Measurements from ENCODE around the gene SNX1. TPM values are rescaled to one million over a fixed set of nuclear protein-coding genes. Genes with fewer than 3 reads are reported as not detected.
"Not testable (repeated sequence)": the region's sequence is repeated elsewhere in the genome, so short reads cannot be mapped to it uniquely, and the experiment has no call there.

SNX1 gene
- total RNA-seq, 2 experiments from 2014 or later, result 92.2 to 108 TPM

DNA sequence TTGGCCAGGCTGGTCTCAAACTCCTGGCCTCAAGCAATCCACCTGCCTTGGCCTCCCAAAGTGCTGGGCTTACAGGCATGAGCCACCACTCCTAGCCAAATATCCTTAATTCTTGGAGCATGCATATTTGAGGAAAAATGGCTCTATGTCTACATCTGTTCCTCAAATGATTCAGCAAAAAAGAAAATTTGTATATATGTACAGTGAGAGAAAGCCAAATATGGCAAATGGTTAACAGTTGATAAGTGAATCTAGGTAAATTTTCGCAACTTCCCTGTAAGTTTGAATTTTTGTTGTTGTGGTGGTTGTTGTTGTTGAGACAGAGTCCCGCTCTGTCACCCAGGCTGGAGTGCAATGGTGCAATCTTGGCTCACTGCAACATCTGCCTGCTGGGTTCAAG lies 36.7 kb upstream of the SNX1 start:
- H3K4me3 Mint-ChIP-seq; H3K27ac Mint-ChIP-seq; ATAC-seq; DNase-seq; POLR2A ChIA-PET; intact Hi-C loops (cut with DNase I, micrococcal nuclease); H3K4me1 Mint-ChIP-seq; CTCF ChIA-PET; H3K36me3 Mint-ChIP-seq (ENCODE audit: low read depth); H3K9me3 Mint-ChIP-seq (ENCODE audit: low read depth); H3K27me3 Mint-ChIP-seq: not testable (repeated sequence)

DNA sequence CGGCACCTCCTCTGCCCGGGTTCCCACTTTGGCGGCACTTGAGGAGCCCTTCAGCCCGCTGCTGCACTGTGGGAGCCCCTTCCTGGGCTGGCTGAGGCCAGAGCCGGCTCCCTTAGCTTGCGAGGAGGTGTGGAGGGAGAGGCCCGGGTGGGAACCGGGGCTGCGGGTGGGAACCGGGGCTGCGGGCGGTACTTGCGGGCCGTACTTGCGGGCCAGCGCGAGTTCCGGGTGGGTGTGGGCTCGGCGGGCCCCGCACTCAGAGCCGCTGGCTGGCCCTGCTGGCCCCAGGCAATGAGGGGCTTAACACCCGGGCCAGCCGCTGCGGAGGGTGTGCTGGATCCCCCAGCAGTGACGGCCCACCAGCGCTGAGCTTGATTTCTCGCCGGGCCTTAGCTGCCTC lies 35.1 kb upstream of the SNX1 start:
- no peaks in the 10 kb centered on the region for H3K27me3 Mint-ChIP-seq

DNA sequence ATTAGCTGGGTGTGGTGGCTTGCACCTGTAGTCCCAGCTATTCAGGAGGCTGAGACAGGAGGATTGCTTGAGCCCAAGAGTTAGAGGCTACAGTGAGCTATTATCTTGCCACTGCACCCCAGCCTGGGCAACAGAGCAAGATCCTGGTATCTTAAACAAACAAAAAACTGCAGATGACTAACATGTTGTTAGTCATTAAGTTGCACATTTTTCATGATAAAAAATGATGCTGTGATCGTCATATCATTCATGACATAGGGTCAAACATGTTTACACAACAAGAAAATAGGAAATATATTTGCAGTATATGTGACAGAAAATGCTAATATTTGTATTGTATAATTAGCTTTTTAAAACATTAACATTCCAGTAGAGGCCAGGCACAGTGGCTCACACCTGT lies 29.3 kb upstream of the SNX1 start:
- intact Hi-C loops (cut with DNase I, micrococcal nuclease), result loop anchor here (2.0 to 10.0 kb wide), 6 partner anchors 174 to 778 kb away; no protein-coding TSS in a partner anchor
- no peaks in the 10 kb centered on the region for H3K9me3 Mint-ChIP-seq (ENCODE audit: low read depth)
- no peak overlapping the region for H3K4me3 Mint-ChIP-seq
- H3K27ac Mint-ChIP-seq, result no peak overlapping the region
- no peaks in the 10 kb centered on the region for H3K36me3 Mint-ChIP-seq (ENCODE audit: low read depth)
- H3K27me3 Mint-ChIP-seq, result no peaks in the 10 kb centered on the region
- H3K4me1 Mint-ChIP-seq, result peaks cover 6% of the 10 kb centered on the region
- CTCF ChIA-PET, result interaction anchor here (0.6 to 8.2 kb wide), 16 partner anchors 12 to 777 kb away, joined by 3 to 129 read pairs (median 5); partner anchors contain the start of genes CIAO2A and DAPK2
- no peak for ATAC-seq
- POLR2A ChIA-PET, result interaction anchor here (0.6 to 0.7 kb wide), 2 partner anchors 81 to 463 kb away, joined by 3 to 5 read pairs; no protein-coding TSS in a partner anchor
- no peak for DNase-seq

More for the DNA sequence above, 35.1 kb upstream of the SNX1 start:
- DNase-seq, result no peak
- no peak overlapping the region for H3K4me3 Mint-ChIP-seq
- no peaks in the 10 kb centered on the region for H3K4me1 Mint-ChIP-seq
- no peaks in the 10 kb centered on the region for H3K9me3 Mint-ChIP-seq (ENCODE audit: low read depth)
- CTCF ChIA-PET, result interaction anchor here (0.6 kb wide), 2 partner anchors 105 to 291 kb away, joined by 3 read pairs; no protein-coding TSS in a partner anchor
- H3K27ac Mint-ChIP-seq, result no peak overlapping the region
- POLR2A ChIA-PET, result no interaction called here
- intact Hi-C loops (cut with DNase I, micrococcal nuclease), result loop anchor here in 1 of 2 experiments (10.0 kb wide), 1 partner anchor 596 kb away; no protein-coding TSS in a partner anchor
- no peaks in the 10 kb centered on the region for H3K36me3 Mint-ChIP-seq (ENCODE audit: low read depth)
- no peak for ATAC-seq

DNA sequence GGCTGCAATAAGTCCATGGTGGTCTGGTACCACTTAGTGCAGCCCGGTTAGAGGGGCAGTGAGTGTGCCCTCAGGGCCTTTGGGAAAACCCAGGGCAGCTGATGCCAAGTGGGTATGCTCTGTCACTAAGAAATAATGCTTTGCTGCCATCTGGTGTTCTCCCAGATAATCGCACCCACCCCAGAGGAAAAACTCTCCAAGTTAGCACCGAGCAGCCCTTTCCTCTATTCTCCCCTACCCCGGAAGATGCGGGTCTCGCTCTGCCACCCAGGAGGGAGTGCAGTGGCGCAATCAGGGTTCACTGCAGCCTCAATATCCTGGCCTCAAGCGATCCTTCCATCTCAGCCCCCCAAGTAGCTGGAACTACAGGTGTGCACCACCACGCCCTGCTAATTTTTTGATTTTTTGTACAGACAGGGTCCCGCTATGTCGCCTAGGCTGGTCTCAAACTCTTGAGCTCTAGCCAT lies 28.2 kb upstream of the SNX1 start:
- peaks cover 6% of the 10 kb centered on the region for H3K4me1 Mint-ChIP-seq
- ChIA-PET CTCF (interaction anchor here (0.6 to 8.2 kb wide), 38 partner anchors 11 to 778 kb away, joined by 3 to 129 read pairs (median 4); partner anchors contain the start of genes CIAO2A and DAPK2), POLR2A (no interaction called here)
- H3K9me3 Mint-ChIP-seq (ENCODE audit: low read depth), result no peaks in the 10 kb centered on the region
- ATAC-seq, result peak; percentile 86
- H3K27me3 Mint-ChIP-seq, result no peaks in the 10 kb centered on the region
- no peak overlapping the region for H3K4me3 Mint-ChIP-seq
- H3K36me3 Mint-ChIP-seq (ENCODE audit: low read depth), result peaks cover 7% of the 10 kb centered on the region
- intact Hi-C loops (cut with DNase I, micrococcal nuclease), result loop anchor here (1.0 to 10.0 kb wide), 9 partner anchors 175 to 779 kb away; no protein-coding TSS in a partner anchor
- DNase-seq, result peak; percentile 78
- no peak overlapping the region for H3K27ac Mint-ChIP-seq

DNA sequence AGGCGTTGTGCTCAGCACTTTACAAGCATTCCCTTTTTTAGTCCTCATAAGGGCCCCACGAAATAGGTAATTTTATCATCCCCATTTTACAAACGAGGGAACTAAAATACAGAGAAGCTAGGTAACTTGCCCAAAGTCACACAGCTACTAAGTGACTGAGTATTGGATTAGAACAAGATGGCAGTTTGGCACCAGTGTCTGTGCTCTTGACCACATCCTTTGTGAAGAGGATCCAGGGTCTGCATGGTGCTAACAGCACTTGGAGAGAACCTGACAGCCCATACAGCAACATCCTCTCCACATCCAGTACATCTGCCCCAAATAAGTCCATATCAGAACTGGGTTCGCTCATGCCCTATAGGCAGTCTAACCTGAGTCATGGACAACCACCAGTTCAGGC lies 27.6 kb upstream of the SNX1 start:
- peaks cover 6% of the 10 kb centered on the region for H3K4me1 Mint-ChIP-seq
- ATAC-seq (no peak), DNase-seq (no peak)
- no peaks in the 10 kb centered on the region for H3K9me3 Mint-ChIP-seq (ENCODE audit: low read depth)
- H3K4me3 Mint-ChIP-seq, result no peak overlapping the region
- H3K27ac Mint-ChIP-seq, result no peak overlapping the region
- H3K36me3 Mint-ChIP-seq (ENCODE audit: low read depth), result peaks cover 10% of the 10 kb centered on the region
- no peaks in the 10 kb centered on the region for H3K27me3 Mint-ChIP-seq
- intact Hi-C loops (cut with DNase I, micrococcal nuclease), result loop anchor here in 1 of 2 experiments (5.0 to 10.0 kb wide), 3 partner anchors 176 to 603 kb away; no protein-coding TSS in a partner anchor
- POLR2A ChIA-PET, result no interaction called here
- CTCF ChIA-PET, result interaction anchor here (0.6 to 8.2 kb wide), 33 partner anchors 11 to 679 kb away, joined by 3 to 129 read pairs (median 4); partner anchors contain the start of genes CIAO2A and DAPK2

DNA sequence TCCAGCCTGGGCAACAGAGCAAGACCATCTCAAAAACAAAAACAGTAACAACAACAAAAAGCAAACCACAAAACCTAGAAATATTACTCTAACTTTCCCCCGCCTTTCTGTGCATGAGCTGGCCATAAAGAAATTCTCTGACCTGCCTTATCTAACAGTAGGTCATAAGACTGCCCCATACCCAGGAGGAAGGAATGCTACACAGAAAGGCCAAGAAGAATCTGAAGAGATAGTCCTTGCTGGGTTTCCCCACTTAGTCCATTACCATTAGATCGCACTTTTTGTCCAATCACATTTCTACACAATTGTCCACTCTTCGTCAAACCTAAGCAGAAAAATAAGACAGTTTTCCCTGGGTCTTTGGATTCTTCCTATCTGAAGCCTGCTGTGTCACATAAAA lies 25.7 kb upstream of the SNX1 start:
- no peak for ATAC-seq

DNA sequence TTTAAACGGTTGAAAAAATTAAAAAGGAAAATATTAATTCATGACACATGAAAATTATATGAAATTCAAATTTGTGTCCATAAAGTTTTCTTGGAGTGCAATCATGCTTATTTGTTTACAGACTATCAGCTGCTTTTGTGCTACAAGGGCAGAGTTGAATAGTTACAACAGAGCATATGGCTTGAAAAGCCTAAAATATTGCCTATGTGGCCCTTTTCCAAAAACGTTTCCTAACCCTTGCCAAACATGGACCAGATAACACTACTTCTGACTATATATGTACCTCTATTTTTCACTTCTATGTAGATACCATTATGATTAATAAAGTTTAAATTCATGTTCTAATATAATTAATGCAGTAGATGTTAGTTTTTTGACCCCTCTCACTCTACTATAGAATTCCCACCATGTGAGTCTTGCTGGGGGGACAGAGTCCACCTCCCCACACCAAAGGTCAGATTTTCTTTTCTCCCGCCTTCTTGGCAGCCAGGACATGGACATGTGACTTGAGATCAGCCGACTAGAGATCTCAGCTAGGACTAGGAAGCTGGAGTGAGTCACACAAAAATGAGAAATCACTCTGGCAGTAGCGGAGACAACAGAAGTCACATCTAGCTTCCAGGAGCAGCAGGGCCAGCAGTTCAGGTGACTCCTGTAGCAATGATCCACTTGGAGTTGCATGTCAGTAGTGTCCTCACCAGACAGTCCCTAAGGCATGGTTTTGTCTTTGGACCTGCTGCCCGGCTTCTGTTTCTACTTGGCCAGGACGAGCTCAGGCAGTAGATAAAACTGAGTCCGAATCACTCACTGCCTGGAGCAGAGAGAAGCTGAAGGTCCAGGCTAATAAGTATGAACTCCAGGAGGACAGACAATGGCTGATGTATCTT lies 24.6 kb upstream of the SNX1 start:
- ChIA-PET POLR2A (interaction anchor here (0.7 kb wide), 1 partner anchor 879 kb away, joined by 3 read pairs; no protein-coding TSS in a partner anchor), CTCF (interaction anchor here (0.6 to 8.2 kb wide), 10 partner anchors 9 to 473 kb away, joined by 3 to 129 read pairs (median 4); partner anchors contain the start of gene SNX1)
- H3K27ac Mint-ChIP-seq, result no peak overlapping the region
- DNase-seq (no peak), ATAC-seq (no peak)
- no peak overlapping the region for H3K4me3 Mint-ChIP-seq
- no peaks in the 10 kb centered on the region for H3K27me3 Mint-ChIP-seq
- intact Hi-C loops (cut with DNase I, micrococcal nuclease), result no loop called here
- H3K4me1 Mint-ChIP-seq, result peaks cover 7% of the 10 kb centered on the region
- peaks cover 14% of the 10 kb centered on the region for H3K36me3 Mint-ChIP-seq (ENCODE audit: low read depth)
- no peaks in the 10 kb centered on the region for H3K9me3 Mint-ChIP-seq (ENCODE audit: low read depth)

More for the DNA sequence above, 25.7 kb upstream of the SNX1 start:
- intact Hi-C loops (cut with DNase I, micrococcal nuclease), result no loop called here
- ChIA-PET CTCF (interaction anchor here (0.9 to 8.2 kb wide), 9 partner anchors 7 to 460 kb away, joined by 3 to 129 read pairs (median 7); partner anchors contain the start of gene DAPK2), POLR2A (no interaction called here)
- no peak overlapping the region for H3K4me3 Mint-ChIP-seq
- H3K27ac Mint-ChIP-seq, result no peak overlapping the region
- H3K27me3 Mint-ChIP-seq, result no peaks in the 10 kb centered on the region
- peaks cover 6% of the 10 kb centered on the region for H3K4me1 Mint-ChIP-seq
- no peak for DNase-seq
- H3K9me3 Mint-ChIP-seq (ENCODE audit: low read depth), result no peaks in the 10 kb centered on the region
- H3K36me3 Mint-ChIP-seq (ENCODE audit: low read depth), result peaks cover 14% of the 10 kb centered on the region

DNA sequence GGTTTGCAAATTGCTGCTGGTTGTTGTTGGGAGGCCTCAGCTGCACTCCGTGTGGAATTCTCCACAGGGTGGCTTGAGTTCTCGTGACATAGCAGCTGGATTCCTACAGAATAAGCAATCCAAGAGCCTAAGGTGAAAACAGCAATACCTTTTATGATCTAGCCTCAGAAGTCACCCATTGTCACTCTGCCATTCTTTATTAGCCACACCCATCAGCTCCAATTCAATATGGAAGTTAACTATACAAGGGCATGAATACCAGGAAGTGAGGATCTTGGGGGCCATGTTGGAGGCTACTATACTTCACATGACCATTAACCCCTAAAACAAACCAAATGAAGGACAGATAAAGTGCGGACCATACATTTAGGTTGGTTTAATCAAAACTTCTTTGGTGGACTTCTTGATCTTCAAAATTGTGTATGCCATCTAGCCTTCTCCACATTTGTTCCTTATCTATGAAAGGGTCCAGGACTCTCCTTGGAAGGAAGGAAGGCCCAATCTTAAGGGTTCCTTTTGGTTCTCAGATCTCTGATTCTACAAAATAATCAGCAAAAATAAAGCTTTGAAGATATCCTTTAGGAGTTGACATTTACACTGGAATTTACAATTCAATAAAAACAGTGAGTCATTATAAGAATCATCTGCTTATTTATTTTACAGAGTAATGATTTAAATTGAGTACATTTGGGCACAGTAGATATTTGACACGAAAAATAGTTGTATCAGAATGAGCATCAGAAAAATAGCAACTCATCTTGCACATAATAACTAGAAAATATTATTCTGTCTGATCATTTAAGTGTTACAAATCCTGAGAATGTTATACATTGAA lies 23.6 kb upstream of the SNX1 start:
- Mint-ChIP-seq H3K36me3 (ENCODE audit: low read depth) (peaks cover 14% of the 10 kb centered on the region), H3K9me3 (ENCODE audit: low read depth) (no peaks in the 10 kb centered on the region), H3K4me3 (no peak overlapping the region), H3K27ac (no peak overlapping the region), H3K27me3 (no peaks in the 10 kb centered on the region), H3K4me1 (peaks cover 9% of the 10 kb centered on the region)
- intact Hi-C loops (cut with DNase I, micrococcal nuclease), result no loop called here
- ChIA-PET CTCF (interaction anchor here (0.6 to 8.2 kb wide), 7 partner anchors 24 to 441 kb away, joined by 3 to 129 read pairs (median 3); partner anchors contain the start of gene SNX1), POLR2A (no interaction called here)
- DNase-seq, result no peak
- ATAC-seq, result no peak

DNA sequence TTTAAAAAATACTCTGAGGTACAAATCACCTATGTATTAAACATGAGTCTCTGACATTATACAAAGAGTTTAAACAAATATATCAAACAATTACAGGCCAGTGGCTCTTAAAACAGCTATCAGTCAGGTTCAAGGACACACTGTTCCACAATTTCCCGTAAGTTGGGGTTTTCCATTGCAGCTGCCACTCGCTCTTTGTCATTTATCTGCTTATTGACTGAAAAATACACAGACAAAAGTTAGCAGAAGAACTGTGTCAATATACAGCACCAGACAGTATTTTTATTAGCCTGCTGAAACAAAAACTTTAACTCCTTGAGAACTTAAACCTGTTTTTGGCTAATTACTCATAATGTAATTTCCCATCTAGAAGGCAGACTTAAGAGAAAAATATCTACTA lies 23.0 kb upstream of the SNX1 start:
- ChIA-PET POLR2A (no interaction called here), CTCF (interaction anchor here (1.1 to 8.2 kb wide), 2 partner anchors 127 to 319 kb away, joined by 3 to 129 read pairs; no protein-coding TSS in a partner anchor)
- Mint-ChIP-seq H3K36me3 (ENCODE audit: low read depth) (peaks cover 16% of the 10 kb centered on the region), H3K4me1 (peaks cover 9% of the 10 kb centered on the region), H3K27me3 (no peaks in the 10 kb centered on the region), H3K4me3 (no peak overlapping the region), H3K27ac (peak overlapping the region; percentile 16), H3K9me3 (ENCODE audit: low read depth) (no peaks in the 10 kb centered on the region)
- ATAC-seq (no peak), DNase-seq (no peak)
- intact Hi-C loops (cut with DNase I, micrococcal nuclease), result no loop called here

DNA sequence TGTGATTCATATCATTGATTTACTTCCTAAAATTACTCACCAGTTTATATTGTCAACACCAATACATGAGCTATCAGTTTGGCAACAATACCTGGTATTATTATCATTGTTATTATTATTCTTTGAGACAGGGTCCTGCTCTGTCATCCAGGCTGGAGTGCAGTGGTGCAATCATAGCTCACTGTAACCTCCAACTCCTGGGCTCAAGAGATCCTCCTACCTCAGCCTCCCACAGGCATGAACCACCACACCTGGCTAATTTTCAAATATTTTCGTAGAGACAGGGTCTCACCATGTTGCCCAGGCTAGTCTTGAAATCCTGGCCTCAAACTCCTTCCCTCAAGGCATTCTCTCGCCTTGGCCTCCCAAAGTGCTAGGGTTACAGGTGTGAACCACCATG lies 22.3 kb upstream of the SNX1 start:
- intact Hi-C loops (cut with DNase I, micrococcal nuclease); H3K9me3 Mint-ChIP-seq (ENCODE audit: low read depth); H3K27me3 Mint-ChIP-seq; DNase-seq; H3K27ac Mint-ChIP-seq; POLR2A ChIA-PET; H3K4me1 Mint-ChIP-seq; H3K4me3 Mint-ChIP-seq; ATAC-seq: not testable (repeated sequence)
- CTCF ChIA-PET, result interaction anchor here (1.0 to 2.2 kb wide), 4 partner anchors 127 to 464 kb away, joined by 3 to 18 read pairs (median 4); no protein-coding TSS in a partner anchor
- peaks cover 16% of the 10 kb centered on the region for H3K36me3 Mint-ChIP-seq (ENCODE audit: low read depth)

DNA sequence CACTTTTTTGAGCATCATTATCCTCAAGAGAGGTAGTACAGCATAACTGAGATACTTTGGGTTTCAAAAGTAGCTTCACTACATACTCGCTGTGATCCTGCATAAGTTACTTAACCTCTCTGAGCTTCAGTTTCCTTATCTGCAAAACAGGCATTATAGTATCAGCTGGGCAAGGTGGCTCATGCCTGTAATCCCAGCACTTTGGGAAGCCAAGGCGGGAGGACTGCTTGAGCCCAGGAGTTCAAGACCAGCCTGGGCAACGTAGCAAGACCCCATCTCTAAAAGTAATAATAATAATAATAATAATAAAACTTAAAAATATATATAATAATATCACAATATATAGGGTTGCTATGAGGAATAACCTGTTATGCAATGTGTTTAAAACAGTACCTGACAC lies 13.0 kb upstream of the SNX1 start:
- Mint-ChIP-seq H3K27me3 (no peaks in the 10 kb centered on the region), H3K27ac (no peak overlapping the region), H3K4me1 (no peaks in the 10 kb centered on the region), H3K9me3 (ENCODE audit: low read depth) (no peaks in the 10 kb centered on the region), H3K4me3 (no peak overlapping the region), H3K36me3 (ENCODE audit: low read depth) (peaks cover 16% of the 10 kb centered on the region)
- CTCF ChIA-PET, result interaction anchor here (0.5 to 1.0 kb wide), 2 partner anchors 15 to 308 kb away, joined by 4 to 5 read pairs; no protein-coding TSS in a partner anchor
- DNase-seq (no peak), ATAC-seq (no peak)
- intact Hi-C loops (cut with DNase I, micrococcal nuclease), result no loop called here
- POLR2A ChIA-PET, result no interaction called here

Data from activated CD4-positive, alpha-beta T cell treated with anti-CD3 and anti-CD28 coated beads for 36 hours (primary cell).